GM13976 (cell line): Measurements from ENCODE around the gene CAMKMT.

ENCODE experiments used
- DNase-seq: peaks from one replicate; pipeline ENCODE4 v3.0.0; 2012; ENCODE audit warnings: low spot score
- CTCF ChIP-seq: IDR thresholded peaks from 2 replicates; pipeline ENCODE4 v1.5.1; 2012; ENCODE audit warnings: borderline replicate concordance, mild to moderate bottlenecking; ENCODE audit not compliant: insufficient read depth; ENCODE audit errors: extremely low read depth, missing control alignments, control extremely low read depth
- in situ Hi-C: fragments of 300-500 bp; cut with MboI; formaldehyde crosslinking; loops from one replicate; pipeline ENCODE4 v1.12.0; 2022; ENCODE audit warnings: low sequenced_read_pairs, mixed read lengths, inconsistent platforms; ENCODE audit not compliant: unreplicated experiment

CAMKMT gene

GRCh38 chr2:44799754-44800153, 438.0 kb downstream of the CAMKMT start:
- in situ Hi-C loops = no loop called here
- no peak for TF ChIP-seq CTCF
- DNase-seq = no peak

GRCh38 chr2:44801289-44801840, 439.6 kb downstream of the CAMKMT start:
- TF ChIP-seq CTCF = no peak
- in situ Hi-C loops = no loop called here
- DNase-seq = no peak

GRCh38 chr2:44801841-44802776, 440.4 kb downstream of the CAMKMT start:
- no peak for DNase-seq
- TF ChIP-seq CTCF = no peak
- in situ Hi-C loops = no loop called here

GRCh38 chr2:44802777-44803424, 441.2 kb downstream of the CAMKMT start:
- in situ Hi-C loops = no loop called here
- DNase-seq = no peak
- no peak for TF ChIP-seq CTCF

- TF ChIP-seq CTCF = no peak
- DNase-seq = no peak
- in situ Hi-C loops = no loop called here
Measured at GRCh38 chr2:44804406-44805265, 442.9 kb downstream of the CAMKMT start.

GRCh38 chr2:44805401-44806235, 443.9 kb downstream of the CAMKMT start:
- DNase-seq = no peak
- in situ Hi-C loops = no loop called here
- no peak for TF ChIP-seq CTCF
